ENCODE data around the gene MCAT. TPM values are rescaled to one million over a fixed set of nuclear protein-coding genes. Genes with fewer than 3 reads are reported as not detected.

MCAT gene
- total RNA-seq, 1 donor from 2014 or later = 22.8 TPM

DNA sequence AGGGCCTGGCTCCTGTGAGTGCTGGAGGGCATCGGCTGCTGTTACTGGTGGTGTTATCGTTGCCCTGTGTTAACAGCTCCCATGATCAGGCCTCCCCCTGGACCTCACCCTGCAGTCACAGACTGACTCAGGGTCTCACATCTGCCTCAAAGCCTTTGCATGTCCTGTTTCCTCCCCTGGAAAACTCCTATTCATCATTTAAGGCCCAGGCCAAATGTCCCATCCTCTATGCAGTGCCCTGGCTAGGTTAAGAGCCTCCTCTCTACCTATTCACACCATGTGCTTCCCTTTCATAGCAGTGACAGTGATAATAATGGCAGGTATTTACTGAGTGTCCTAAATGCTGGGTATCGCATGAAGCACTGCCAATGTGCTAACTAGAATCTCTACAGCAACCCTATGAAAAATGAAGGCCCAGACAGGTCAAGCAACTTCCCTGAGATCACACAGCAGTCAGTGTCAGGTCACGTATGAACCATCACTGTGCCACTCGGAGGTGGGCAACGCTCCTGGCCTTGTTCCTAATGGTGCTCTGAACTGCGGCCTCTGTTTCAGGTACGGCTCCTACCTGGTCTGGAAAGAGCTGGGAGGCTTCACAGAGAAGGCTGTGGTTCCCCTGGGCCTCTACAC lies 17.4 kb upstream of the MCAT start:
- H3K27ac ChIP-seq = peak overlapping the region; percentile 11
- intact Hi-C loops (cut with DNase I) = no loop called here
- no peaks in the 10 kb centered on the region for H3K9me3 ChIP-seq
- DNase-seq (ENCODE audit: extremely low spot score in 2 of 2) = no peak
- no peaks in the 10 kb centered on the region for H3K27me3 ChIP-seq
- peaks cover 0 to 25% of the 10 kb centered on the region in 2 donors for H3K36me3 ChIP-seq
- TF ChIP-seq POLR2A (IDR thresholded peaks at IDR 0.05) = no peak
- TF ChIP-seq POLR2AphosphoS5 (IDR thresholded peaks at IDR 0.05; ENCODE audit: insufficient read depth in 1 of 2, low read depth in 1 of 2) = no peak
- TF ChIP-seq, protein P1, sequence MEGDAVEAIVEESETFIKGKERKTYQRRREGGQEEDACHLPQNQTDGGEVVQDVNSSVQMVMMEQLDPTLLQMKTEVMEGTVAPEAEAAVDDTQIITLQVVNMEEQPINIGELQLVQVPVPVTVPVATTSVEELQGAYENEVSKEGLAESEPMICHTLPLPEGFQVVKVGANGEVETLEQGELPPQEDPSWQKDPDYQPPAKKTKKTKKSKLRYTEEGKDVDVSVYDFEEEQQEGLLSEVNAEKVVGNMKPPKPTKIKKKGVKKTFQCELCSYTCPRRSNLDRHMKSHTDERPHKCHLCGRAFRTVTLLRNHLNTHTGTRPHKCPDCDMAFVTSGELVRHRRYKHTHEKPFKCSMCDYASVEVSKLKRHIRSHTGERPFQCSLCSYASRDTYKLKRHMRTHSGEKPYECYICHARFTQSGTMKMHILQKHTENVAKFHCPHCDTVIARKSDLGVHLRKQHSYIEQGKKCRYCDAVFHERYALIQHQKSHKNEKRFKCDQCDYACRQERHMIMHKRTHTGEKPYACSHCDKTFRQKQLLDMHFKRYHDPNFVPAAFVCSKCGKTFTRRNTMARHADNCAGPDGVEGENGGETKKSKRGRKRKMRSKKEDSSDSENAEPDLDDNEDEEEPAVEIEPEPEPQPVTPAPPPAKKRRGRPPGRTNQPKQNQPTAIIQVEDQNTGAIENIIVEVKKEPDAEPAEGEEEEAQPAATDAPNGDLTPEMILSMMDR (IDR thresholded peaks at IDR 0.05) = no peak
- no peak overlapping the region for H3K4me3 ChIP-seq
- peaks cover 71% of the 10 kb centered on the region for H3K4me1 ChIP-seq

DNA sequence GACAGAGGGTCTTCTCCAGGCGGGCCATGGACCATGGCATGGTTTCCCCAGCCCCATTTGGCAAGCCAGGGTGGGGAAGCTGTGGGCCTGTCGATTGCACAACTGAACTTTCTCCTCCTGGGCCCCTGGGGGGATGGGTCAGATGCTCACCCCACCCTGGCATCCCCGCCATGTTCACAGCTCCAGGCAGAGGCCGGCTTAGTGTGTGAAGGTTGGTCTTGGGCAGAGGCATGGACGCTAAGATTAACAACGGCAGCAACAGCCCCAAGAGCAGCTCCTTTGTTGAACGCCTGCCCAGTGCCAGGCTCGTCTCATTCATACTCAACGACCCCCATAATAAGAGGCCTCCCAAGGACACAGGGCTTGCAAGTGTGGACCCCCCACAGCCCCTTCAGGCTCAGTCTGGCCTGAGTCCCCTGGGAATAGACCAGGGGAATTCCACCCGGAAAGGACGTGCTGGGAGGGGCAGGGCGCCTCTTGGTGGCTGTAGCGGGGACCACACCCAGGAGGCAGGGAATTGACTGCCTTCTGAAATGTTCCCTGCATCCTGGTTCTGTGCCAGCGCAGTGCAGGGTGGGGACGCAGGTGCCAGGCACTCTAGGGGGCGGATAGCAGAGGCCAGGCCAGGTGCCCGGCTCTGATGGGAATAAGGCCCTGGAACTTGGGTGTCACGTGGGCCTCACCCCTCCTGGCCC lies 16.4 kb upstream of the MCAT start:
- intact Hi-C loops (cut with DNase I) = no loop called here
- peak overlapping the region; percentile 41 for H3K27ac ChIP-seq

GRCh38 chr22:43158778-43159483 lies 15.7 kb upstream of the MCAT start:
- no peaks in the 10 kb centered on the region for H3K27me3 ChIP-seq
- TF ChIP-seq POLR2A (IDR thresholded peaks at IDR 0.05) = no peak
- no peak for TF ChIP-seq POLR2AphosphoS5 (IDR thresholded peaks at IDR 0.05; ENCODE audit: insufficient read depth in 1 of 2, low read depth in 1 of 2)
- TF ChIP-seq, protein P1 (IDR thresholded peaks at IDR 0.05) = no peak
- no peak overlapping the region for H3K4me3 ChIP-seq
- H3K36me3 ChIP-seq = peaks cover 0 to 25% of the 10 kb centered on the region in 2 donors
- H3K4me1 ChIP-seq = peaks cover 80% of the 10 kb centered on the region
- intact Hi-C loops (cut with DNase I) = no loop called here
- H3K9me3 ChIP-seq = no peaks in the 10 kb centered on the region
- no peak for DNase-seq (ENCODE audit: extremely low spot score in 2 of 2)
- H3K27ac ChIP-seq = peak overlapping the region; percentile 41

More for the DNA sequence above, 16.4 kb upstream of the MCAT start:
- H3K4me1 ChIP-seq = peaks cover 80% of the 10 kb centered on the region
- H3K9me3 ChIP-seq = no peaks in the 10 kb centered on the region
- H3K27me3 ChIP-seq = no peaks in the 10 kb centered on the region
- TF ChIP-seq POLR2AphosphoS5 (IDR thresholded peaks at IDR 0.05; ENCODE audit: insufficient read depth in 1 of 2, low read depth in 1 of 2) = no peak
- TF ChIP-seq, protein P1 (IDR thresholded peaks at IDR 0.05) = peak in 1 of 3 experiments; percentile 9
- no peak for TF ChIP-seq POLR2A (IDR thresholded peaks at IDR 0.05)
- DNase-seq (ENCODE audit: extremely low spot score in 2 of 2) = no peak
- H3K36me3 ChIP-seq = peaks cover 0 to 25% of the 10 kb centered on the region in 2 donors
- no peak overlapping the region for H3K4me3 ChIP-seq

DNA sequence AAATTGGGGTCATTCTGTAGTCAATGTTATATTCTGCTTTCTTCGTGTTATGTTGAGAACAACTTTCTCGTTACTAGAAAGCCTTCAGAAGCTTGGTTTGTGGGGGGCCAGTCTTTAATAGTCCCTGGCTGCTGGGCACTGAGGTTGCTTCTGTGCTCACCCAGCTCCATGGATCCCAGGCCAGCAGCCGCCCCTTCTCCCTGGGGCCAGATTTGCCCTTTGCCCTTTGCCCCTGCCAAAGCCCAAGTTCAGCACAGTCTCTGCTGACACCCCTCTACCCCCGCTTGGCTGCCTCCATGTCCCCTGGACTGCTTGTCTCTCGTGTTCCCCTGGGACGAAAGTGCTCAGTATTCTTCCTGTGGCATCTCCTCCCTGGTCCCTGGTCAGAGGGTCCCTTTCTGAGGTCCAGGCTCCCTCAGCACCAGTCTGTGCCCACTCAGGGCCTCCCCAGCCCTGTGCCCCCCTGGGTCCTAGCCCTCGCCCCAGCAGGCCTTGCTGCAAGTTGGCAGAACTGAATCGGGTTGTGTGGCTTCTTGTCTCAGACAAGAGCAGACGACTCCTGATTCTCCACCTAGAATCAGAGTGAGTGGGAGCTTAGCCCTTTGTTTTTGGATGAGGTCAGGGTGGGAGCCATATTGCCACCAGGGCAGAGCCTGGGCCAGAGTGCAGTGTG lies 14.8 kb upstream of the MCAT start:
- peaks cover 0 to 24% of the 10 kb centered on the region in 2 donors for H3K36me3 ChIP-seq
- no peak for DNase-seq (ENCODE audit: extremely low spot score in 2 of 2)
- peak overlapping the region; percentile 41 for H3K27ac ChIP-seq
- intact Hi-C loops (cut with DNase I) = no loop called here
- no peaks in the 10 kb centered on the region for H3K27me3 ChIP-seq
- TF ChIP-seq, protein P1 (IDR thresholded peaks at IDR 0.05) = no peak
- TF ChIP-seq POLR2AphosphoS5 (IDR thresholded peaks at IDR 0.05; ENCODE audit: insufficient read depth in 1 of 2, low read depth in 1 of 2) = no peak
- no peak for TF ChIP-seq POLR2A (IDR thresholded peaks at IDR 0.05)
- H3K9me3 ChIP-seq = no peaks in the 10 kb centered on the region
- peaks cover 77% of the 10 kb centered on the region for H3K4me1 ChIP-seq
- H3K4me3 ChIP-seq = no peak overlapping the region

All from vagina (tissue), 2 donors.